HepG2 (cell line): Measurements from ENCODE around the gene DMAC1. TPM values are rescaled to one million over a fixed set of nuclear protein-coding genes. Genes with fewer than 3 reads are reported as not detected.

Source experiments
- ATAC-seq: fragments of 200-7000 bp; cut with Tn5 transposase; 3 replicates; pipeline ENCODE4 v1.9.1; 2020; ENCODE audit warnings: mild to moderate bottlenecking, moderate library complexity
- BruUV-seq: library from RNA; stranded (reverse); fragments of 400-500 nt; replicated peaks from 2 replicates; lab custom pipeline; 2021; lab: Mats Ljungman, UMichigan
- CTCF ChIA-PET: fragments of 300-600 bp; formaldehyde crosslinking; extraction: SDS; loops from one replicate; lab custom pipeline; 2021; ENCODE audit warnings: low total read pairs, inconsistent platforms, low intra/inter-chr PET ratio; lab: Yijun Ruan, JAX
- POLR2A ChIA-PET: fragments of 350-600 bp; sonication (Branson Sonifier 250); formaldehyde crosslinking; loops from one replicate; lab custom pipeline; 2020; ENCODE audit warnings: antibody characterized with exemption, inconsistent platforms; lab: Yijun Ruan, JAX
- DNase-seq: peaks from one replicate; pipeline ENCODE4 v3.0.0-alpha.2; 2015; ENCODE audit warnings: low spot score
- FAIRE-seq: peaks from 3 replicates; lab custom pipeline; 2011; peaks lifted over from hg19 to GRCh38; lab: Jason Lieb, UNC
- H2AFZ ChIP-seq: one replicate; pipeline ENCODE4 v1.6.1; 2011; ENCODE audit warnings: low read length, inconsistent platforms
- H3K27ac ChIP-seq: fragments of 300-600 bp; 3 replicates; pipeline ENCODE4 v1.8.0; 2011; ENCODE audit warnings: mixed run types, mild to moderate bottlenecking, mixed read lengths, low read length, inconsistent platforms; ENCODE audit not compliant: insufficient read depth; ENCODE audit errors: extremely low read length
- H3K27me3 ChIP-seq, 2 experiments: fragments of 200-600 bp in 1 of 2; 2 replicates in 1 of 2; 3 replicates in 1 of 2; pipeline versions ENCODE4 v1.6.0 to v1.8.0; 2011; ENCODE audit warnings: low read length in 2 of 2, mild to moderate bottlenecking in 2 of 2, moderate library complexity in 2 of 2, inconsistent platforms in 1 of 2; ENCODE audit not compliant: insufficient read depth in 2 of 2, control insufficient read depth in 1 of 2
- H3K36me3 ChIP-seq, 2 experiments: fragments of 200-600 bp in 1 of 2; replicated peaks in 1 of 2; 2 replicates in 1 of 2; 3 replicates in 1 of 2; pipeline versions ENCODE4 v1.5.1 to v1.8.0; 2011; ENCODE audit warnings: low read length in 2 of 2, inconsistent platforms in 1 of 2; ENCODE audit not compliant: insufficient read depth in 2 of 2, control insufficient read depth in 1 of 2
- H3K4me1 ChIP-seq: 2 replicates; pipeline ENCODE4 v1.5.1; 2012; ENCODE audit warnings: low read length, inconsistent platforms; ENCODE audit not compliant: insufficient read depth
- H3K4me2 ChIP-seq: 2 replicates; pipeline ENCODE4 v1.6.0; 2011; ENCODE audit warnings: low read depth, low read length, inconsistent platforms
- H3K4me3 ChIP-seq, 3 experiments: fragments of 200-600 bp in 1 of 3; sonication (generic), shearing (Covaris generic) in 1 of 3; replicated peaks in 1 of 3; 2 replicates each; pipeline ENCODE4 v1.5.1; 2011 to 2016; ENCODE audit warnings: low read length in 3 of 3, inconsistent platforms in 2 of 3, low read depth in 2 of 3, mild to moderate bottlenecking in 2 of 3, control low read depth in 1 of 3, mixed read lengths in 1 of 3; ENCODE audit not compliant: insufficient read depth in 1 of 3
- H3K79me2 ChIP-seq: one replicate; pipeline ENCODE4 v1.6.1; 2011; ENCODE audit warnings: low read length, inconsistent platforms; ENCODE audit not compliant: insufficient read depth
- H3K9ac ChIP-seq: 2 replicates; pipeline ENCODE4 v1.6.0; 2011; ENCODE audit warnings: mild to moderate bottlenecking, low read depth, low read length, inconsistent platforms; ENCODE audit not compliant: insufficient read depth
- H3K9me3 ChIP-seq: 2 replicates; pipeline ENCODE4 v1.5.1; 2012; ENCODE audit warnings: mild to moderate bottlenecking, low read length
- H4K20me1 ChIP-seq: 2 replicates; pipeline ENCODE4 v1.6.0; 2011; ENCODE audit warnings: inconsistent platforms, mild to moderate bottlenecking, low read length, moderate library complexity; ENCODE audit not compliant: insufficient read depth
- HMG20A ChIP-seq: IDR thresholded peaks from 2 replicates; pipeline ENCODE4 v1.6.1; 2016; ENCODE audit warnings: borderline replicate concordance
- MAX ChIP-seq: IDR thresholded peaks from 2 replicates; pipeline ENCODE4 v1.6.1; 2012; ENCODE audit warnings: inconsistent platforms
- ONECUT2 ChIP-seq: sonication (generic); formaldehyde crosslinking; IDR thresholded peaks from 2 replicates; pipeline ENCODE4 v1.4.0; 2020; ENCODE audit warnings: missing genetic modification reagents
- PHF21A ChIP-seq: sonication (generic); formaldehyde crosslinking; IDR thresholded peaks from 2 replicates; pipeline ENCODE4 v1.5.0; 2020; ENCODE audit warnings: mild to moderate bottlenecking, missing genetic modification reagents
- POLR2A ChIP-seq, 2 experiments: IDR thresholded peaks; 2 replicates each; pipeline ENCODE4 v1.6.1; 2011; ENCODE audit warnings: low read depth in 2 of 2, low read length in 2 of 2, mild to moderate bottlenecking in 1 of 2, moderate library complexity in 1 of 2; ENCODE audit not compliant: insufficient read depth in 1 of 2
- SMYD3 ChIP-seq: sonication (generic); formaldehyde crosslinking; IDR thresholded peaks from 2 replicates; pipeline ENCODE4 v1.8.1; 2023; ENCODE audit warnings: mild to moderate bottlenecking, missing genetic modification reagents
- ZBTB7A ChIP-seq: sonication (generic); formaldehyde crosslinking; IDR thresholded peaks from 2 replicates; pipeline ENCODE4 v1.8.0; 2022; ENCODE audit warnings: mild to moderate bottlenecking, missing genetic modification reagents
- ZNF432 ChIP-seq: sonication (generic); formaldehyde crosslinking; IDR thresholded peaks from 2 replicates; pipeline ENCODE4 v1.5.0; 2020; ENCODE audit warnings: missing genetic modification reagents, mild to moderate bottlenecking, borderline replicate concordance
- ZNF629 ChIP-seq: sonication (generic); formaldehyde crosslinking; conservative IDR thresholded peaks from 2 replicates; pipeline ENCODE4 v1.5.0; 2020; ENCODE audit warnings: missing genetic modification reagents
- ZNF773 ChIP-seq: sonication (generic); formaldehyde crosslinking; IDR thresholded peaks from 2 replicates; pipeline ENCODE4 v1.4.0; 2020; ENCODE audit warnings: missing genetic modification reagents, borderline replicate concordance
- ZSCAN21 ChIP-seq: sonication (generic); formaldehyde crosslinking; IDR thresholded peaks from 2 replicates; pipeline ENCODE4 v1.8.0; 2022; ENCODE audit warnings: mild to moderate bottlenecking, missing genetic modification reagents, moderate library complexity, borderline replicate concordance
- WGBS: methylation state at CpG from one replicate; pipeline ENCODE4 v1.1.6; 2017; ENCODE audit warnings: low lambda C conversion rate; 5-methylcytosine and 5-hydroxymethylcytosine counted together
- in situ Hi-C: cut with HindIII; loops from 2 replicates; pipeline ENCODE4 v1.10.0; 2017; ENCODE audit warnings: low pct_unique_long_range_greater_than_20kb; ENCODE audit not compliant: extremely low pct_ligation_motif_present
- intact Hi-C: fragments of 100-400 bp; cut with micrococcal nuclease; formaldehyde crosslinking; loops from one replicate; pipeline ENCODE4 v1.10.0; 2022; ENCODE audit not compliant: unreplicated experiment
- polyA plus RNA-seq, 8 experiments: library from polyadenylated mRNA; depleted of rRNA in 3 of 8; stranded (reverse) in 7 of 8; unstranded in 1 of 8; fragments of >200 nt; fragmentation: Illumina TruSeq in 4 of 8; extraction: Trizol in 4 of 8; gene quantifications; 2 replicates each; pipeline versions ENCODE4 v1.2.1 to v1.2.3, GENCODE V29; 2011 to 2016; ENCODE audit warnings: low read depth in 4 of 8, missing spikeins in 1 of 8, mixed read lengths in 1 of 8; ENCODE audit not compliant: insufficient read depth in 1 of 8
- total RNA-seq, 5 experiments: library from RNA; depleted of rRNA; stranded (reverse); fragments of >200 nt; fragmentation: Illumina TruSeq; extraction: Trizol; gene quantifications; 2 replicates each; pipeline ENCODE4 v1.2.3, GENCODE V29; 2016; ENCODE audit warnings: low read depth in 1 of 5

DMAC1 gene
- total and polyA plus RNA-seq, 2 of the 13 experiments (the other 11 are each of a cell fraction or from before 2014, with no cell fraction given) = 44.3 to 72.9 TPM

DNA sequence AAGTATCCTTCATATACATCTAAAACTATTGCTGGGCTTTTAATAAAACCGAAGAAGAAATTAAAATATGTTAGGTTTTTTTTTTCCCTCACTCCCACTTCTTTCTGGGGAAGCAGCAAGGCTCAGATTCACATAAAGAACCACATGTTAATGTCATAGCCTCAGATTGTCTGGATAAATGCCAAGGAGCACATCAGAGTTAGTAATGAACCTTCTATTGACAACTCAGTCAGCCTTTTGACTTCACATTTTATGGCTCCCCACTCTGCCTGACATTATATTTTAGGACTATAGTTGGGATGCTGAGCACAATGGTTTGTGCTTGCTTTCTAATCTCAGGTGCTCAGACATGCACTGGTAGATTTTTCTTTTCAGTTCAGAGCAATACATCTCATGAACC lies 21.8 kb downstream of the DMAC1 start:
- Histone ChIP-seq H3K79me2 (no peaks in the 10 kb centered on the region), H3K27ac (no peak overlapping the region), H3K36me3 (no peaks in the 10 kb centered on the region), H4K20me1 (no peaks in the 10 kb centered on the region), H3K4me2 (no peak overlapping the region), H3K27me3 (no peaks in the 10 kb centered on the region; a peak in 1 of 5 replicates), H3K4me1 (no peaks in the 10 kb centered on the region), H2AFZ (no peak overlapping the region), H3K9me3 (no peaks in the 10 kb centered on the region), H3K4me3 (no peak overlapping the region), H3K9ac (no peak overlapping the region)
- ChIA-PET POLR2A (no interaction called here), CTCF (no interaction called here)
- no peak for TF ChIP-seq ZNF432
- no peak for TF ChIP-seq ZNF773 (CRISPR knock-in tag)
- 0% methylated on average over 1 of the region's 1 CpG for WGBS
- in situ Hi-C loops (no loop called here), intact Hi-C loops (no loop called here)
- BruUV-seq = no TSS peak
- FAIRE-seq = no peak
- no peak for ATAC-seq
- no peak for DNase-seq

GRCh38 chr9:7770111-7770510 lies 29.5 kb downstream of the DMAC1 start:
- DNase-seq (no peak), FAIRE-seq (no peak), ATAC-seq (no peak)
- no peak for TF ChIP-seq POLR2A (IDR thresholded peaks at IDR 0.05; ENCODE audit: insufficient read depth in 1 of 2, low read depth in 2 of 2, low read length in 2 of 2)
- TF ChIP-seq ZNF629 = no peak
- no peak for TF ChIP-seq MAX
- TF ChIP-seq PHF21A (CRISPR knock-in tag) = no peak
- TF ChIP-seq ZSCAN21 = no peak
- TF ChIP-seq SMYD3 (CRISPR knock-in tag) = no peak
- no peak for TF ChIP-seq ONECUT2 (CRISPR knock-in tag)
- TF ChIP-seq HMG20A (CRISPR knock-in tag) = no peak
- TF ChIP-seq ZBTB7A (CRISPR knock-in tag) = no peak
- Histone ChIP-seq H3K79me2 (no peaks in the 10 kb centered on the region), H3K9ac (no peak overlapping the region), H3K9me3 (no peaks in the 10 kb centered on the region), H3K4me3 (no peak overlapping the region), H4K20me1 (no peaks in the 10 kb centered on the region), H3K4me2 (no peak overlapping the region), H3K27ac (no peak overlapping the region), H2AFZ (no peak overlapping the region), H3K4me1 (no peaks in the 10 kb centered on the region), H3K27me3 (no peaks in the 10 kb centered on the region), H3K36me3 (no peaks in the 10 kb centered on the region)
- intact Hi-C loops (no loop called here), in situ Hi-C loops (loop anchor here (25.0 kb wide), 1 partner anchor 92 kb away; no protein-coding TSS in a partner anchor)
- BruUV-seq = no TSS peak
- CTCF ChIA-PET = no interaction called here
- 0% methylated on average over 2 of the region's 2 CpGs for WGBS
- POLR2A ChIA-PET = no interaction called here
